ENCODE data around the gene PXYLP1.

GRCh38 chr3:141328286-141329166 lies 96.9 kb downstream of the PXYLP1 start:
- TF ChIP-seq CTCF (IDR thresholded peaks at IDR 0.05; ENCODE audit: low read depth, low read length, poor library complexity, severe bottlenecking) (no peak), EZH2phosphoT487 (IDR thresholded peaks at IDR 0.05; ENCODE audit: borderline replicate concordance, low read length) (no peak)
